A549 (cell line): Measurements from ENCODE around the gene DMPK. TPM values are rescaled to one million over a fixed set of nuclear protein-coding genes. Genes with fewer than 3 reads are reported as not detected.

Experiments used
- ATAC-seq, 2 experiments: fragments of 200-7000 bp in 1 of 2; fragments of >200 bp in 1 of 2; cut with Nextera tagmentation in 1 of 2; cut with Tn5 transposase in 1 of 2; 3 replicates each; pipeline versions ENCODE4 v1.8.0 to v1.9.1; 2018 to 2020; ENCODE audit warnings: mild to moderate bottlenecking in 1 of 2, moderate library complexity in 1 of 2
- CTCF ChIA-PET: fragments of 300-600 bp; sonication (Branson Sonifier 250); formaldehyde crosslinking; extraction: SDS; loops from one replicate; lab custom pipeline; 2021; ENCODE audit warnings: antibody characterized with exemption, inconsistent platforms; lab: Yijun Ruan, JAX
- POLR2A ChIA-PET: fragments of 350-600 bp; formaldehyde crosslinking; extraction: SDS; loops from one replicate; lab custom pipeline; 2021; ENCODE audit warnings: antibody characterized with exemption, inconsistent platforms; lab: Yijun Ruan, JAX
- DNase-seq, 2 experiments: peaks; one replicate each; pipeline versions ENCODE4 v3.0.0 to v3.0.0-alpha.2; 2011 to 2016; ENCODE audit warnings: low read depth in 1 of 2, low spot score in 1 of 2
- FAIRE-seq: peaks from 2 replicates; lab custom pipeline; 2011; peaks lifted over from hg19 to GRCh38; lab: Jason Lieb, UNC
- H3K27ac ChIP-seq, 2 experiments: fragments of >200 bp; sonication (Bioruptor Twin); formaldehyde crosslinking; 3 replicates each; pipeline ENCODE4 v1.5.1; 2016 to 2017
- H3K4me1 ChIP-seq: fragments of >200 bp; sonication (Bioruptor Twin); formaldehyde crosslinking; 3 replicates; pipeline ENCODE4 v1.6.1; 2016
- H3K4me2 ChIP-seq: fragments of >200 bp; sonication (Bioruptor Twin); formaldehyde crosslinking; 3 replicates; pipeline ENCODE4 v1.6.1; 2016
- H3K4me3 ChIP-seq: fragments of >200 bp; sonication (Bioruptor Twin); formaldehyde crosslinking; 3 replicates; pipeline ENCODE4 v1.5.1; 2016
- H3K9me3 ChIP-seq: fragments of >200 bp; sonication (Bioruptor Twin); formaldehyde crosslinking; 3 replicates; pipeline ENCODE4 v1.6.1; 2016
- ATOH8 ChIP-seq: fragments of 250-450 bp; sonication (Bioruptor Pico); IDR thresholded peaks from 2 replicates; pipeline ENCODE4 v1.5.0; 2020; ENCODE audit warnings: low read depth, mild to moderate bottlenecking, moderate library complexity
- BCL3 ChIP-seq: fragments of >200 bp; sonication (Bioruptor Twin); formaldehyde crosslinking; IDR thresholded peaks from 3 replicates; pipeline ENCODE4 v1.6.1; 2016
- BHLHE40 ChIP-seq: IDR thresholded peaks from 2 replicates; pipeline ENCODE4 v1.6.1; 2012; ENCODE audit warnings: low read depth, low read length, inconsistent platforms
- CHD2 ChIP-seq: fragments of 150-350 bp; IDR thresholded peaks from 2 replicates; pipeline ENCODE4 v1.6.1; 2014; ENCODE audit warnings: low read length; ENCODE audit not compliant: partially characterized antibody
- HOXA7 ChIP-seq: fragments of 250-450 bp; sonication (Bioruptor Pico); IDR thresholded peaks from 2 replicates; pipeline ENCODE4 v1.5.0; 2020; ENCODE audit warnings: mild to moderate bottlenecking, moderate library complexity
- HOXB5 ChIP-seq: fragments of 250-450 bp; sonication (Bioruptor Pico); IDR thresholded peaks from 2 replicates; pipeline ENCODE4 v1.5.0; 2020; ENCODE audit warnings: mild to moderate bottlenecking, moderate library complexity
- NPAS2 ChIP-seq: fragments of 250-450 bp; sonication (Bioruptor Pico); IDR thresholded peaks from 2 replicates; pipeline ENCODE4 v1.8.0; 2022; ENCODE audit warnings: mild to moderate bottlenecking, moderate library complexity, borderline replicate concordance
- RARB ChIP-seq: fragments of 250-450 bp; sonication (Bioruptor Pico); IDR thresholded peaks from 2 replicates; pipeline ENCODE4 v1.8.0; 2021; ENCODE audit warnings: mild to moderate bottlenecking, moderate library complexity
- REST ChIP-seq: fragments of 200-600 bp; sonication (generic); IDR thresholded peaks from 2 replicates; pipeline ENCODE4 v1.6.1; 2016; ENCODE audit warnings: antibody characterized with exemption, mild to moderate bottlenecking, moderate library complexity
- RNF2 ChIP-seq: fragments of 200-600 bp; sonication (generic); IDR thresholded peaks from 2 replicates; pipeline ENCODE4 v1.6.1; 2016; ENCODE audit warnings: low read depth, mild to moderate bottlenecking, antibody characterized with exemption, moderate library complexity, borderline replicate concordance
- SREBF2 ChIP-seq: fragments of 450-650 bp; IDR thresholded peaks from 2 replicates; pipeline ENCODE4 v1.6.1; 2014; ENCODE audit warnings: mild to moderate bottlenecking, moderate library complexity
- TFCP2L1 ChIP-seq: fragments of 250-450 bp; sonication (Bioruptor Pico); IDR thresholded peaks from 2 replicates; pipeline ENCODE4 v1.5.0; 2021; ENCODE audit warnings: mild to moderate bottlenecking
- ZNF302 ChIP-seq: fragments of 250-450 bp; sonication (Bioruptor Pico); IDR thresholded peaks from 2 replicates; pipeline ENCODE4 v1.9.0; 2021; ENCODE audit warnings: inconsistent platforms, mild to moderate bottlenecking, moderate library complexity
- WGBS: methylation state at CpG from one replicate; pipeline ENCODE4 v1.1.6; 2017; ENCODE audit errors: missing lambda C conversion rate; 5-methylcytosine and 5-hydroxymethylcytosine counted together
- polyA minus RNA-seq: library from RNA; depleted of rRNA, polyadenylated mRNA; stranded (reverse); fragments of >200 nt; gene quantifications from 2 replicates; pipeline ENCODE4 v1.2.3, GENCODE V29; 2011; rRNA and poly(A)+ RNA removed
- polyA plus RNA-seq, 4 experiments: library from polyadenylated mRNA; depleted of rRNA in 3 of 4; stranded (reverse); fragments of >200 nt; fragmentation: RNase III in 1 of 4; extraction: RNeasy Plus Mini Kit Qiagen cat#74134 plus additional on column Dnase treatment in 1 of 4; gene quantifications; 2 replicates in 3 of 4; 3 replicates in 1 of 4; pipeline ENCODE4 v1.2.3, GENCODE V29; 2011 to 2017
- TF ChIP-seq, protein P1 (sequence below): IDR thresholded peaks from 2 replicates; pipeline ENCODE4 v1.6.1; 2012

DMPK gene, protein sequence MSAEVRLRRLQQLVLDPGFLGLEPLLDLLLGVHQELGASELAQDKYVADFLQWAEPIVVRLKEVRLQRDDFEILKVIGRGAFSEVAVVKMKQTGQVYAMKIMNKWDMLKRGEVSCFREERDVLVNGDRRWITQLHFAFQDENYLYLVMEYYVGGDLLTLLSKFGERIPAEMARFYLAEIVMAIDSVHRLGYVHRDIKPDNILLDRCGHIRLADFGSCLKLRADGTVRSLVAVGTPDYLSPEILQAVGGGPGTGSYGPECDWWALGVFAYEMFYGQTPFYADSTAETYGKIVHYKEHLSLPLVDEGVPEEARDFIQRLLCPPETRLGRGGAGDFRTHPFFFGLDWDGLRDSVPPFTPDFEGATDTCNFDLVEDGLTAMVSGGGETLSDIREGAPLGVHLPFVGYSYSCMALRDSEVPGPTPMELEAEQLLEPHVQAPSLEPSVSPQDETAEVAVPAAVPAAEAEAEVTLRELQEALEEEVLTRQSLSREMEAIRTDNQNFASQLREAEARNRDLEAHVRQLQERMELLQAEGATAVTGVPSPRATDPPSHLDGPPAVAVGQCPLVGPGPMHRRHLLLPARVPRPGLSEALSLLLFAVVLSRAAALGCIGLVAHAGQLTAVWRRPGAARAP
- polyA plus RNA-seq (2011; rRNA removed) (12.5 and 21.6 TPM in 2 replicates), polyA plus RNA-seq (2017; fragmentation: RNase III; extraction: RNeasy Plus Mini Kit Qiagen cat#74134 plus additional on column Dnase treatment) (46.3 to 57.5 TPM (median 56.6 TPM) in 3 replicates), polyA minus RNA-seq (8.8 and 9.1 TPM in 2 replicates)
- polyA plus RNA-seq (2012; cell fraction: cytosol; rRNA removed) = 43.1 and 57.9 TPM in 2 replicates
- polyA plus RNA-seq (2012; cell fraction: nucleus; rRNA removed) = 286 and 295 TPM in 2 replicates

GRCh38 chr19:45782162-45782691, at the start of gene DMPK:
Gene DMPK, minus strand, starts transcription at chr19:45782490. Its CDS starts 138 bp downstream, at chr19:45782352.
- 10% methylated on average over 13 of the region's 18 CpGs for whole genome bisulfite sequencing
- POLR2A ChIA-PET = interaction anchor here (0.6 to 3.0 kb wide), 10 partner anchors 8 to 477 kb away, joined by 4 to 42 read pairs (median 4); partner anchors contain the start of genes CCDC61, DMWD, FBXO46 and SIX5
- peak in 1 of 2 experiments; percentile 45 for DNase-seq
- peak; percentile 22 to 37; a peak in 5 of 6 replicates for ATAC-seq
- Histone ChIP-seq H3K9me3 (no peaks in the 10 kb centered on the region), H3K27ac (peak within 1 kb of the TSS; percentile 90 to 96), H3K4me1 (peaks cover 56% of the 10 kb centered on the region)
- peak; percentile 73; the same call in 1 of the 2 replicates for TF ChIP-seq TFCP2L1 (CRISPR knock-in tag)
- TF ChIP-seq, protein P1, sequence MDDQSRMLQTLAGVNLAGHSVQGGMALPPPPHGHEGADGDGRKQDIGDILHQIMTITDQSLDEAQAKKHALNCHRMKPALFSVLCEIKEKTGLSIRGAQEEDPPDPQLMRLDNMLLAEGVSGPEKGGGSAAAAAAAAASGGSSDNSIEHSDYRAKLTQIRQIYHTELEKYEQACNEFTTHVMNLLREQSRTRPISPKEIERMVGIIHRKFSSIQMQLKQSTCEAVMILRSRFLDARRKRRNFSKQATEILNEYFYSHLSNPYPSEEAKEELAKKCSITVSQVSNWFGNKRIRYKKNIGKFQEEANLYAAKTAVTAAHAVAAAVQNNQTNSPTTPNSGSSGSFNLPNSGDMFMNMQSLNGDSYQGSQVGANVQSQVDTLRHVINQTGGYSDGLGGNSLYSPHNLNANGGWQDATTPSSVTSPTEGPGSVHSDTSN = peak; percentile 57; the same call in 1 of the 2 replicates
- TF ChIP-seq ATOH8 (CRISPR knock-in tag) = no peak
- TF ChIP-seq, all 56 proteins: peak for 2
- CTCF ChIA-PET = interaction anchor here (0.6 to 74.3 kb wide), 8 partner anchors 3 to 171 kb away, joined by 3 to 2204 read pairs (median 4); partner anchors contain the start of genes DMPK, DMWD, QPCTL and RSPH6A
- FAIRE-seq = no peak
- Histone ChIP-seq H3K4me3 (peak within 1 kb of the TSS; percentile 34), H3K4me2 (peak within 1 kb of the TSS; percentile 88)

DNA sequence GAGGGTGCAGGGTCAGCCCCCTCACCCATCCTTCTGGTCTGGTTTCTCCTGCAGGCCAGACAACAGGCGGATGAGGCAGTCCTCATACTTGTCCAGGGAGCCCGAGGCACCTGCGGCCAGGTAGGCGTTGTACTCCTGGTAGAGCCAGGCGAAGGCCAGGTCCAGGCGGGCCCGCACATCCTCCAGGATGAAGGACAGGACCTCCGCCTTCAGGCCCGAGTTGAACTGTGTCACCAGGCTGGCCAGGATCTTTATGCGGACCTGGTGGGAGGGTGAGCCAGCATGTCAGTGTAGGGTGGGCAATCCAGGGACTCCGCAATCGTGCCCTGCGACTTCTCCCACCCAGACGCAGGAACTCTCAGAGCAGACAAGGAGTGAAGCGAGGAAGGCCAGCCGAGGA, 46.7 kb upstream of the DMPK start:
- 94% methylated on average over 16 of the region's 16 CpGs for WGBS
- POLR2A ChIA-PET = interaction anchor here (1.2 to 1.6 kb wide), 2 partner anchors 9 to 34 kb away, joined by 3 to 5 read pairs; partner anchors contain the start of gene SYMPK
- FAIRE-seq = no peak
- no peak for DNase-seq
- H3K27ac ChIP-seq = no peak overlapping the region
- TF ChIP-seq RARB = no peak
- no peak for TF ChIP-seq ZNF302 (CRISPR knock-in tag)
- no peak for TF ChIP-seq HOXB5 (CRISPR knock-in tag)
- no peak for TF ChIP-seq NPAS2 (CRISPR knock-in tag)
- no peak for TF ChIP-seq SREBF2
- TF ChIP-seq HOXA7 = no peak
- no peak for TF ChIP-seq BHLHE40
- no peak for TF ChIP-seq CHD2
- TF ChIP-seq, protein P1 = no peak
- no peak for TF ChIP-seq BCL3
- no peak for TF ChIP-seq RNF2
- no peak for TF ChIP-seq REST
- TF ChIP-seq, all 56 proteins: peak for 0
- no peak overlapping the region for H3K4me2 ChIP-seq
- H3K9me3 ChIP-seq = no peaks in the 10 kb centered on the region
- H3K4me1 ChIP-seq = no peaks in the 10 kb centered on the region
- H3K4me3 ChIP-seq = no peak overlapping the region
- CTCF ChIA-PET = interaction anchor here (0.7 to 62.0 kb wide), 4 partner anchors 20 to 54 kb away, joined by 3 to 2204 read pairs (median 4); partner anchors contain the start of genes DMPK, DMWD, RSPH6A and SIX5
- no peak for ATAC-seq
